GM19467 (cell line): Measurements from ENCODE around the gene VKORC1L1.
"Not testable (repeated sequence)": the region's sequence is repeated elsewhere in the genome, so short reads cannot be mapped to it uniquely, and the experiment has no call there.

Experiments used
- ATAC-seq: cut with Tn5 transposase; IDR thresholded peaks from one replicate; pipeline ENCODE4 v1.9.1; 2021; ENCODE audit warnings: mild to moderate bottlenecking, moderate library complexity; ENCODE audit not compliant: unreplicated experiment

VKORC1L1 gene

DNA sequence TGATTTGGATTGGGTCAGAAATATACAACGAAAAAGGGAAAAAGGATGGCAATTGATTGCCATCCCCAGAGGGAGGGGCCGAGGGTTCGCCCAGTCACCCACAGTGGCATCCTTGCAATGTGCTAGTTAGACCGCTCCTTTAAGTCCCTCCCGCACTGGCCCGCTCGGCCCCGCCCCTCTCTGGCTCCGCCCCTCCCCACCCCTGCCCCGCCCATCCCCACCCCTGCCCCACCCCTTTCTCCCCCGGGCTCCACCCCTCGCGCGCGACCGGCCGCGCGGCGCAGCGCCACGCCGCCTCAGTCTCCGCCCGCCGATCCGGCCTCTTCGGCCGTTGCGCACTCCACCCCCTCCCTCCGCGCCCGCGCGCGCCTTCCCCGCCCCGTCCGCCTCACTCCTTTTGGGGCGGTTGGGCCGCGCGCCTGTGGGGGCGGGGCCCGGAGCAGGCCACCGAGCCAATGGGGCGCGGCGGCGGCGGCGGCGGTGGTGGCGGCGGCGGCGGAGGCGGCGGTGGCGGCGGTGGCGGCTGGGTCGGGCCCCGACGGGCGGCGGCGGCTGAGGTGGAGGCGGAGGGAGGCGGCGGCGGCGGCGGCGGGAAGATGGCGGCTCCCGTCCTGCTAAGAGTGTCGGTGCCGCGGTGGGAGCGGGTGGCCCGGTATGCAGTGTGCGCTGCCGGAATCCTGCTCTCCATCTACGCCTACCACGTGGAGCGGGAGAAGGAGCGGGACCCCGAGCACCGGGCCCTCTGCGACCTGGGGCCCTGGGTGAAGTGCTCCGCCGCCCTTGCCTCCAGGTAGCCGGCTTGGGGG, at the start of gene VKORC1L1:
Gene VKORC1L1, plus strand, starts transcription at position 299 of the 806 bp plus-strand sequence. Its CDS starts 298 bp downstream, at position 597.
- ATAC-seq: peak; percentile 88

DNA sequence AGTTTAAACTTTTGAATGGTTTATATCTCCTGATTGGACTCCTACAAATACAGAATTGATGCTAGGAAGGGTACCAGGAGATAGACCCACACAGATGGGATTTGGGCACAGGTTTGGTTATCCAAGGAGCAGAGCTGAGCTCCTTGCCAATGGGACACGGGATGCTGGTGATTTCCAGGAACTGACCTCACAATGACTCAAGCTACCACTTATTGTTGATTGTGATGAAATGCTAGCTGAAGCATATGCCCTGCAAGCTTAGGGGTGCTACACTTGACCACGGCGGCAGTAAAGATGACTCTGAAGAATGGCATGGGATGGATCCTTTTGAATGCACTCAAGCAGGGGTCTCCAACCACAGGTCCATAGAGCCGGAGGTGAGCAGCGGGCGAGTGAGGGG, 45.5 kb upstream of the VKORC1L1 start:
- ATAC-seq: no peak

DNA sequence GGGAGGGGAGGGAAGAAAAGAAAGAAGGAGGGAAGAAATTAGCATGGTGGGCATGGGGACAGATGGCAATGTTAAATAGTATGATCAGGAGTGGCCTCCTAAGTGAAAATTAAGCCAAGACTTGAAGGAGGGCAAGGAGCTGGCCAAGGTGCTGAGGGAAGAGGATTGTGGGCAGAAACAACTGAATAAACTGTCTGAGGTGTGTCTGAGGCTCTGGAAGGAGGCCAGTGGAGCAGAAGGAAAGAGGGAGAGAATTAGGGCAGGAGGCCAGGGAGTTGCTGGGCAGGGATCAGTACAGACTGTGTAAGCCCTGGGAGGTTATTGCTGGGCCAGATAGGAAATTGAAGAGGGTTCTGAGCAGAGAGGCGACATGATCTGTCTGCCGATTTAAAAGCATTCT, 40.6 kb upstream of the VKORC1L1 start:
- ATAC-seq: no peak

DNA sequence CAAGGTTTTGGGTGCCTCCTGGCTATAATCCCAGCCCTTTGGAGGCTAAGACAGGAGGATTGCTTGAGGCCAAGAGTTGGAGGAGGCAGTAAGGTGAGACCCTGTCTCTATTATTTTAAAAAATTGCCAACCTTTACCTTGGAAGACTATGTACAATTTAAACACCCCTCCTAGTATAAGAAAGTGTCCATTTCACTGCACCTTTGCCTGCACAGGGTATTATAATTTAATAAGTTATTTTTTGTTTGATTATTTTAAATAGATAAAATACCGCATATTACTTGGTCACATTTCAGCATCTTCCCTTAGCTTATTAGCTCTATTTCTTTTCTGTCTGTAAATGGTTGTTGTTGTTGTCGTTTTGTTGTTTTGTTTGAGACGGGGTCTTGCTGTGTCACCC, 36.2 kb upstream of the VKORC1L1 start:
- ATAC-seq: not testable (repeated sequence)

DNA sequence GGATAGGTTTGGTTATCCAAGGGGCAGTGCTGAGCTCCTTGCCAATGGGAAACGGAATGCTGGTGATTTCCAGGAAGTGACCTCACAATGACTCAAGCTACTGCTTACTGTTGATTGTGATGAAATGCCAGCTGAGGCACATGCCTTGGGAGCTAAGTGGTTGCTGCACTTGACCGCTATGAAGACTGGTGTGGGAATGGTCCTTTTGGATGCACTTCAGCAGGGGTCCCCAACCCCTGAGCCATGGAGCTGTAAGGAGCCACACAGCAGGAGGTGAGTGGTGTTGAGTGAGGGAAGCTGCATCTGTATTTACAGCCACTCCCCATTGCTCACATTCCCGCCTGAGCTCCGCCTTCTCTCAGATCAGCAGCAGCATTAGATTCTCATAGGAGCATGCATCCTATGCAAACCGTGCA, 35.3 kb upstream of the VKORC1L1 start:
- not testable (repeated sequence) for ATAC-seq

DNA sequence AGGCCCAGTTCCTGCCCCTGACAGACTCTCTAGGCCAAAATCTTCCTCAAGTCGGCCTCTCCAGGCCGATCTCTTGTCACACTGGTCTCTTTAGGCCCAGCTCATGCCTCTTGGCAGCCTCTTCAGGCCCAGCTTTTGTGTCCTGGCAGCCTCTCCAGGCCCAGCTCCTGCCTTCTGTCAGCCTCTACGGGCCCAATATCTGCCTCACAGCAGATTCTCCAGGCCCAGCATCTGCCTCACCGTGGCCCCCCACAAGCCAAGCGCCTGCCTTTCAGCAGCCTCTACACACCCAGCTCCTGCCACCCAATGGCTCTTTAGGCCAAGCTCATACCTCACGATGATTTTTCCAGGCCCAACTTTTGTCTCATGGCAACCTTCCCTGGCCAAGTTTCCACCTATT, 33.0 kb upstream of the VKORC1L1 start:
- no peak for ATAC-seq

DNA sequence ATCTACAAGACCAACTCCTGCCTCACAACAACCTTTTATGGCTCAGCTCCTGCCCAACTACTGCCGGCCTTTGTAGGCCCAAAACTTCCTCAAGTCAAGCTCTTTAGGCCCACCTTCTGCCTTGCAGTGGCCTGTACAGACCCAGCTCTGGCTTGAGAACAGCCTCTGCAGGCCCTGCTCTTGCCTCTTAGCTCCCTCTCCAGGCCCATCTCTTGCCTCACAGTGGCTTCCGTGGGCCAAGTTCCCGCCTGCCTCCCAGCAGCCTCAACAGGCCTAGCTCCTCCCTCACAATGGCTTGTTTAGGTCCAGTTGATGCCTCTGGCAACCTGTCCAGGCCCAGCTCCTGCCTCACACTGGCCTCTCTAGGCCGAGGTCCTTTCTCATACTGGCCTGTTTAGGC, 32.4 kb upstream of the VKORC1L1 start:
- ATAC-seq: no peak

DNA sequence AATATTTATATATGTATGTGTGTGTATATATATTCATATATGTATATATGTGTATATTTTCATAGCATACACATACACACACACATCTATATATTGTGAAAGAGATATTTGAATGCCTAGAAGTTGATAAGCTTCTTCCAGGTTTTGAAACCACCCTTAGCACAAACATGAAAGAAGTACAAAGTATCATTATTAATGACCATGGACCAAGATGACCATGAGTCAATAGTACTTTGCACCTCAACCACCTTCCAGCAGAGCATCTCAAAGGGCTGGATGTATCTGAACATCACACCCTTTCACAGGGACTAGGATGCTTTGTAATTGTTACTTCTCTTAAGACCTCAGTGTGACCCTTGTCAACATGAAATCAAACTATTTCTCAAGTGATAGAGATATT, 29.3 kb upstream of the VKORC1L1 start:
- ATAC-seq: not testable (repeated sequence)

DNA sequence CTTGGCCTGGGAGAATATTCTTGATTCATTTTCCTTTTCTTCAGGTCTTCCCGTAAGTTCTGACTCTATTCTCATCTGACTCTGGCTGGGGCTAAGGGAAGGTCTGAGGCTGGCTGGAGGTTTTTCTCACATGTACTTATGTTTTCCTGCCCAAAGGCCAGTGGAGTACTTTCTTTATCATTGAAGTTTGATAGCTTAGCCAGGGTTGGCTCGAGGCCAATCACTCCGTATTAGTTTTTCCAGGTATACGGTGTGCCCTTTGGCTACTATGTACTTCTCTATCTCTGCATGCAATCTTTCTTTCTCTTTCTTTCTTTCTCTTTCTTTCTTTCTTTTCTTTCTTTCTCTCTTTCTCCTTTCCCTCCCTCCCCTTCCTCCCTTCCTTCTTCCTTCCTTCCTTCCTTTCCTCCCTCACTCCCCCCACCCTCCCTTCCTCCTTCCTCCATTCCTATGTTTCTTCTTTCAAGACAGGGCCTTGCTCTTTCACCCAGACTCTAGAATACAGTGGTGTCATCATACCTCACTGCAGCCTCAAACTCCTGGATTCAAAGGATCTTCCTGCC, 26.8 kb upstream of the VKORC1L1 start:
- no peak for ATAC-seq

DNA sequence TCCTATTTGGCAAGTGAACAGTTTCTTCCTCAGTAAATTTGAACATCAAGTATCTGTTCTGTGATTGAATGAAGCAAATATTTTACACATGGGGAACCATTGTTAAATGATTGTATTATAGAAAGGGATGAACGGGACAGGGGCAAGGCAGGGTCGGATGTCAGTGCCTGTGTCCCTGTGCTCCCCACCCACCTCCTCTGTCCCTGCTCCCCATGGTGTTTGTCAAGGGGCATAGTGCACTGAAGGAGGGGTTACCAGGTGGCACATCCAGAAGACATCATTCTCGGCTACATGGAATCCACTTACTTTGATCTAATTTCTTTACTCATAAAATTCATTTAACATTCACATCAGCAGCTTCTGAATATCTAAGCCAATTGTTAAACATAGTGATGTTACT, 19.4 kb upstream of the VKORC1L1 start:
- ATAC-seq: not testable (repeated sequence)

DNA sequence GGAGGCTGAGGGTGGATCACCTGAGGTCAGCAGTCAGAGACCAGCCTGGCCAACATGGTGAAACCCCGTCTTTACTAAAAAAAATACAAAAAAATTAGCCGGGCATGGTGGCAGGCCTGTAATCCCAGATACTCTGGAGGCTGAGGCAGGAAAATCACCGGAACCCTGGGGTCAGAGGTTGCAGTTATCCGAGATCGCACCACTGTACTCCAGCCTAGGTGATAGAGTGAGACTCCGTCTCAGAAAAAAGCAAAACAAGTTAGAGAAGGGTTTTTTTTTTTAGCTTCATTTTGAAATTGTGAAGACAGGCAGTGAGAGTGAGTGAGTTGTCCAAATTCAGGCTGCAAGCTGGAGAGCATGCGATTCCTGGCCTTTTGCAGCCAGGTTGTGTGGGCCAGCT, 19.0 kb upstream of the VKORC1L1 start:
- ATAC-seq: not testable (repeated sequence)

DNA sequence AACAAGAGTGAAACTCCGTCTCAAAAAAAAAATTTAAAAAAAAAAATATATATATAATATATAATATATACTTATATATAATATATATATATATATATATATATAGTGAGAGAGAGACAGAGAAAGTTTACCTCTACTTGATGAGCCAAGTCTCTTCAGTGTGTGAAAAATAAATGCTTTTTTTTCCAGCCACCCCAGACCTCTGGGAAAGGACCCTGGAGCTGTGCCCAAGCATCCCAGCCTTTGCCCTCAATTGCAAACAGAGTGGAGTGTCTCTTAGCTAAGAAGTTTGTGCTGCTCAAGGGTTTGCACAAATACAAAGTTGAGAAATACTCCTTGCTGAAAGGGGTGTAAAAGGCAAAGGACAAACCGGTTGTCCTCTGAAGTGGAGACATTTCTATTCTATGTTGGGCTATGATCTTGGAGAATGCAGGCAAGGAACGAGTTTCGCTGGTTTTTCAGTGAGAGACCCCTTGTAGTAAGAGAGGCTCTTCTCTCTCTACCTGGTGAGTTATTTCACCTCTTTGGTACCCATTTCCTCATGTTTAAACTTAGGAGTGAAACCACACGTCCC, 15.5 kb upstream of the VKORC1L1 start:
- ATAC-seq: not testable (repeated sequence)

DNA sequence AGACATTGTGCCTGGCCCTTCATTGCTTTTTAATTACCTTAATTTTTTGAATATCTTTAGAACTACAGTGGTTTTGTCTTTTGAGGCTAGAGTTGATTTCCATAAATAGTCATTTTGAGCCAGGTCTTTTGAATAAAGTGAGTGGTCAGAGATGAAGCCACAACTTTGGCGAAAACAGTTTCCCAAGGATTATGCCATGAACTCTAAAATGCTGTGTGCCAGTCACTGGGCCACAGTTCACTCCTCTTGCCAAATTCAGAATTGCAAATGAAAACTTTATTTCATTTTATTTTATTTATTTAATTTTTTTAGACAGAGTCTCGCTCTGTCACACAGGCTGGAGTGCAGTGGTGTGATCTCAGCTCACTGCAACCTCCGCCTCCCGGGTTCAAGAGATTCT, 14.2 kb upstream of the VKORC1L1 start:
- not testable (repeated sequence) for ATAC-seq

DNA sequence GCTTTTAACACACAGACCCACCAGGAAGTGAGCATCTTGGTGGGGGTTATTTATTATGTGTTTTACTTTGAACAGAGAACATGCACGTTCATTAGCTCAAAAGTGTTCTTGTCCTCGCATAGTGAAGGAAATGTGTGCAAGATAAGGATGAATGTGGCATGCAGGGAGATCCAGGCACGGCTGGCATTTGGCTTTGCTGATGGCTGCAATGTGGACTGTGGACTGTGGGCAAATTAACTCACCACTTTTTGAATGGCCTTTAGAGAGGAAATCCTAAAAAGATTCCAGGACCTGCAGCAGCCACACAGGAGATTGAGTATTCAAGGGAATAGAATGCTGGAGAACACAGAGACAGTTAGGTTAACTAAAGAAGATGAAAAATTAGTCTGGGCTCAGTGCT, 6.6 kb upstream of the VKORC1L1 start:
- not testable (repeated sequence) for ATAC-seq

DNA sequence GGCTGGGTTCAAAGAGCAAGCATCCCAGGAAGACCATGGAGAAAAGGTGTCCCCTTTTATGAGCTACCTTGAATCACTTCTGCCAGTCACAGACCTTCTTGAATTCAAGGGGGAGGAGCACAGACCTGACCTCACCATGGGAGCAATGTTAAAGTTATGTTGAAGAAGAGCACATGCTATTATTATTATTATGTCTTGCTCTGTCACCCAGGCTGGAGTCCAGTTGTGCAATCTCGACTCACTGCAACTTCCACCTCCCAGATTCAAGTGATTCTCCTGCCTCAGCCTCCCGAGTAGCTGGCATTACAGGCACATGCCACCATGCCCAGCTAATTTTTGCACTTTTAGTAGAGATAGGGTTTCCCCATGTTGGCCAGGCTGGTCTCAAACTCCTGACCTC, 5.2 kb upstream of the VKORC1L1 start:
- not testable (repeated sequence) for ATAC-seq

DNA sequence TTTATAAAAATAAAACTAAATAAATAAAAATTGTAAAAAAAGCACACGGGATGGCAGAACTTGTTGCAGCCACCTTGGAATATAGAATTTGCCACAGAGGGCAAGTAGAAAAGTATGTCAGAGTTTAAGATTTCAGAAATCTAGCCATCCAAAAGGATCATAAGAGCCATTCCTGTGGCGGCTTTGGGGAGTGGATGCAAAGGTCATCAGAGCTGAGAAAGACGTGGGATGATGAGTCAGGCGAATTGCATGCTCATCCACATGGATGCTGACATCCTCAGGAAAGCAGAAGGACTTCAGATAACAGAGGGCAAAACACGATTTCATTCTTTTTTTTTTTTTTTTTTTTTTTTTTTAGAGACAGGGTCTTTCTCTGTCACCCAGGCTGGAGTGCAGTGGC, 3.6 kb upstream of the VKORC1L1 start:
- not testable (repeated sequence) for ATAC-seq

DNA sequence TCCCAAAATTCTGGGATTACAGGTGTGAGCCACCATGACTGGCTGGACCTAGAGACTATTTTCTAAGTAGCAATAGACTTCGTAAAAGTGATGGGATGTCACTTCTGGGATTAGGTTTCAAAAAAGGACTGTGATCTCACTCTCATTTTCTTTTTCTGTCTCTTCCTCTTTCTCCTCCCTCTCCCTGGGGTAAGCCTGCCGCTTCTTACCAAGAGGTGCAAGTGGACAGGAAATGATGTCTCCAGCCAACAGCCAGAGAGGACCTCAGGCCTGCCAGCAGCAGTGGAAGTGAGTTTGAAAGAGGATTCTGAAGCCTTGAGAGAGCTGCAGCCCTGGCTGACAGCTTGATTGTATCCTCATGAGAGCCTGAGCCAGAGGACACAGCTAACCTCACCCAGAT, 1.4 kb upstream of the VKORC1L1 start:
- peak; percentile 25 for ATAC-seq

DNA sequence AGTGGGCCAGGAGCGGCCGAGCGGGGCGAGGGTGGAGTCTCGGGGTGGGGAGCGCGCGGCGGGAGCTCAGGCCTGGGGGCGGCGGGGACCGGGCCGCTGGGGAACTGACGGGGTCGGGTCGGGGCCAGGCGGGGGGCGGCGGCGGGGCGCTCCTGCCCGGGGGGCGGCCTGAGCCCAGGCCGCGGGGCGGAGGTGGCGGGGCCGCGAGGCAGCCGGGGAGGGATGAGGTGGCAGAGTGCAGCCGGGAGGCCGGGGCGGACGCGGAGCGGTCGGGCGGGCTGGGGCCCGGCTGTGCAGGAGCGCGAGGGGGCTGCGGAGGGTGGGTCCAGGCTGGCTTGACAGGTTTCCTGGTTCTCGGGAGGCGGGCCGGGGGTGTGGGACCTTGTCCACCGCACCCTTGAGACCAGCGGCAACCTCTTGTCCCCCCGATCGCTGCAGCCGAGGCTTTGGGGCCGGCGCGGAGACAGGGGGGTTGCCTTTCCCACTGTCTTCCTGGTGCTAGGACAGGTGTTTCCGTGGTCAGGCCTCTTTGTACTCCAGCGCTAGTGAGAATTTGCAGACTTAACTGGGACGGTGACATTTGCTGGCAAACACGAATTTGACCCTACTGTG, 814 bp downstream of the VKORC1L1 start:
- ATAC-seq: peak; percentile 29

DNA sequence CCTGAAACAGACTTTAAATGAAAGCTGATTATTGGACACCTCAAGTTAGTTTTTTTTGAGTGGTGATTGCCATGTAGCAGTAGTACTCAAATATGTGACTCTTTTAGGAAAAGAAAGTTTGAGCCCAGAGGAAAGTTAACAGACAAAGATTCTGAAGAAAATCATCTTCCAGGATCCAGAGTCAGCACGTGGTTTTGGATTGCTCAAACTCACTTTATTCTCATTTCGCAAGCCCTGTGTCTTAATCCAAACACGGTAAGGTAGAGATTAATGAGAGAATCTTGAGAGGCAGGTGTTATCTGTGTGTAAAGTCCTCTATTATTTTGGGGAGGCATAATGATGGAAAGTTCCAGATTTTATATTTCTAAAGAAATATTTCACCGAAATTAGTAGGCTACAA, 2.8 kb downstream of the VKORC1L1 start:
- not testable (repeated sequence) for ATAC-seq

DNA sequence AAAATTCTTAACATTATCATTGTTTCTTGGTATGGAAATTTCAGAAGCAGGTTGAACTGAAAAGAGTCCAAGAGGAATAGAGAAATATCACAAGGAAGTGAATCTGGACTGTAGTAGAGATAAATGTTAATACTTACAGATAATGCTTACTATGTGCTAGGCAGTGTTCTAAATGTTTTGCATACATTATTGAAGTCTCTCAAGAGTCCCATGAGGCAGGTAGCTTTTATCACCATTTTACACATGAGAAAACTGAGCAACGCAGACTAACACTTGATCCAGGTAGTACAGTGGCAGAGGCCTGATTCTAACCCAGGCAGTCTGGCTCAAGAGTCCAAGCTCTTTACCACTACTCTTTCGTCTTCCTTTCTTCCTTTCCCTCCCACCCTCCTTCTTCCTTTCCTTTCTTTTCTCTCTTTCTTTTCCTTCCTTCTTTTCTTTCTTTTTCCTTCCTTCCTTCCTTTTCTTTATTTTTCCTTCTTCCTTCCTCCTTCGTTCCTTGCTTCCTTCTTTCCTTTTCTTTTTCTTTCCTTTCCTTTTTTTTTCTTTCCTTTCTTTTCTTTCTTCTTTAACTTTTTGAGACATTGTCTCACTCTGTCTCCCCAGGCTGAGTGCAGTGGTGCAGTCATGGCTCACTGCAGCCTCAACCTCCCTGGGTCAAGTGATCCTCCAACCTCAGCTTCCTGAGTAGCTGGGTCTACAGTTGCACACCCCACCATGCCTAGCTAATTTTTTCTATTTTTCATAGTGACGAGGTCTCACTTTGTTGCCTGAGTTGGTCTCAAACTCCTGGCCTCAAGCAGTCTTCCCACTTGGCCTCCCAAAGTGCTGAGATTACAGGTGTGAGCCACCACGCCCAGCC, 6.6 kb downstream of the VKORC1L1 start:
- not testable (repeated sequence) for ATAC-seq

DNA sequence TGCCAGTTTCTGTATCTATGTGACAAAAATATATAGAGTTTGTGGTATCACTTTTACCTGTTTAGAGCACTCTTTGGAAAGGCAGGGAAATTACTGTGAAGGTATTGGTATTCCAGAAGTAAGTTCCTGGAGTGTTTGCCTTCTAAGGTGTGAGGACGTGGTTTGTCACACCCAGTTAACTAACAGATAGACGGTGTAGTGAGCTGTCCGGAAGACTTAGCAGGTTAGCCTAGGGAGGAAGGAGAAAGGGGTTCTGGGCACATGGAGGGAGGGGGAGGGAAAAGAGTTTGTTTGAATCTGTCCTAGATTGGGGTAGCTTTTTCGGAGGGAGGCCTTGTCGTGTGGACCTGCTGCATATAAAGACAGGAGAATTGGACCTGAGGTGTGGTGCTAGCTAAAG, 7.4 kb downstream of the VKORC1L1 start:
- not testable (repeated sequence) for ATAC-seq
